ENCODE data around the gene CLASP1.
"Not testable (repeated sequence)": the region's sequence is repeated elsewhere in the genome, so short reads cannot be mapped to it uniquely, and the experiment has no call there.

CLASP1 gene

GRCh38 chr2:121346859-121347258 is 302.4 kb downstream of the CLASP1 start:
- DNase-seq (ENCODE audit: low spot score): no peak

GRCh38 chr2:121346407-121346806 is 302.9 kb downstream of the CLASP1 start:
- no peak for DNase-seq (ENCODE audit: low spot score)

- no peak for DNase-seq (ENCODE audit: low spot score)
Observed at GRCh38 chr2:121345887-121346286, 303.4 kb downstream of the CLASP1 start.

- no peak for DNase-seq (ENCODE audit: low spot score)
Observed at GRCh38 chr2:121345101-121345500, 304.2 kb downstream of the CLASP1 start.

- not testable (repeated sequence) for DNase-seq (ENCODE audit: low spot score)
Observed at GRCh38 chr2:121343828-121344399, 305.3 kb downstream of the CLASP1 start.

GRCh38 chr2:121343191-121343590 is 306.1 kb downstream of the CLASP1 start:
- DNase-seq (ENCODE audit: low spot score): no peak

- no peak for DNase-seq (ENCODE audit: low spot score)
Observed at GRCh38 chr2:121342751-121343150, 306.5 kb downstream of the CLASP1 start.

- DNase-seq (ENCODE audit: low spot score): no peak
Observed at GRCh38 chr2:121340926-121341325, 308.3 kb downstream of the CLASP1 start.

- DNase-seq (ENCODE audit: low spot score): no peak
Observed at GRCh38 chr2:121338281-121338680, 311.0 kb downstream of the CLASP1 start.

GRCh38 chr2:121336528-121337294 is 312.6 kb downstream of the CLASP1 start:
- peak; percentile 42 for DNase-seq (ENCODE audit: low spot score)

GRCh38 chr2:121335294-121336290 is 313.7 kb downstream of the CLASP1 start:
- no peak for DNase-seq (ENCODE audit: low spot score)

- DNase-seq (ENCODE audit: low spot score): no peak
Observed at GRCh38 chr2:121334581-121335293, 314.5 kb downstream of the CLASP1 start.

GRCh38 chr2:121333834-121334558 is 315.3 kb downstream of the CLASP1 start:
- no peak for DNase-seq (ENCODE audit: low spot score)

GRCh38 chr2:121333231-121333630 is 316.0 kb downstream of the CLASP1 start:
- DNase-seq (ENCODE audit: low spot score): no peak

GRCh38 chr2:121331324-121331723 is 317.9 kb downstream of the CLASP1 start:
- DNase-seq (ENCODE audit: low spot score): not testable (repeated sequence)

GRCh38 chr2:121330921-121331320 is 318.3 kb downstream of the CLASP1 start:
- DNase-seq (ENCODE audit: low spot score): no peak

GRCh38 chr2:121329786-121330185 is 319.5 kb downstream of the CLASP1 start:
- no peak for DNase-seq (ENCODE audit: low spot score)

- no peak for DNase-seq (ENCODE audit: low spot score)
Observed at GRCh38 chr2:121326628-121327027, 322.6 kb downstream of the CLASP1 start.

GRCh38 chr2:121324601-121325000 is 324.7 kb downstream of the CLASP1 start:
- DNase-seq (ENCODE audit: low spot score): no peak

- no peak for DNase-seq (ENCODE audit: low spot score)
Observed at GRCh38 chr2:121321476-121321875, 327.8 kb downstream of the CLASP1 start.

GRCh38 chr2:121319941-121320340 is 329.3 kb downstream of the CLASP1 start:
- DNase-seq (ENCODE audit: low spot score): no peak

Data from left forelimb (tissue), 1 donor.